GM19372 (cell line): ENCODE results near the gene SLC35C1.
A peak's percentile ranks its signal among the peaks of the same experiment; 100 is the strongest.
"Not testable (repeated sequence)": the region's sequence is repeated elsewhere in the genome, so short reads cannot be mapped to it uniquely, and the experiment has no call there.

Source experiments
- ATAC-seq: cut with Tn5 transposase; IDR thresholded peaks from one replicate; pipeline ENCODE4 v1.9.1; 2021; ENCODE audit warnings: mild to moderate bottlenecking, low read depth, moderate library complexity; ENCODE audit not compliant: unreplicated experiment

The SLC35C1 gene

DNA sequence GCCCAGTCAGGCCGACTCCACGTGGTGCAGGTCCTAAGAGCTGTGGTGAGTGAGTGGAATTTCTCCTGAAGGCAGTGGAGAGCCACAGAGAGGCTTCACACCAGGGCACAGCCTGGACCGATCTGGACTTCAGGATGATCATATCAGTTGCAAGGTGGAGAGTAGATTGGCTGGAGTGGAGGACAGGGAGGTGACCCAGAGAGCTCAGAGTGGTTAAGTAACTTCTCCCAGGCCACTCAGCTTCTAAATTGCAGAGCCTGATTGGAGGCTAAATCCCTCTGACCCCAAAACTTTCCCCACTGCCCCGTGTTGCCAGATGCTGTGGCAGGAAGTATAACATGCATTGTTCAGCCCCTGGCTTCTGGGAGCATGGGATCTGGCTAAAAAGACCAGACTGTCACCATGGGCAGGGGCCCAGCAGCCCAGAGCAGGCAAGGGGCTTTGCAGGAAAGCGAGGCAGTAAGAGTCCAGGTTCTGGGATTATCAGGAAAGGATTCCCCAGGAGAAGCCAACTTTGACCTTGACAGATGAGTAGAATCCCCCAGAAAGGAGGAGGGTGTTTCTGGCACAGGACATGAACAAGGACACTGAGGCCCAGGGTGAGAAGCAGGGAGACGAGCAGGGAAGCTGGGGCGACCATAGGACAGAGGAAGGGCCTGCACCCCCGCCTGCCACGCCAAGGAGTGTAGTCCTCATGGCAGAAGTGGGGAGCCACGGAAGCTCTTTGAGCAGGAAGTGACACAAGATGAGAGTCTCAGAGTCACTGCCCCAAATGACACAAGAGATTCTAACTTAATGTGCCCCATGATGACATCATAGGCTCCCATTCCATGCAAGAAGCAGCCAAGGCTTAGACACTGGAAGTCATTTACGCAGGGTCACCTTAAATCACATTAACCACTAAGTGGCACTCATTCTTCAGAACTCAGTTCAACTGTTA, 4.8 kb downstream of the SLC35C1 start:
- ATAC-seq, result no peak

DNA sequence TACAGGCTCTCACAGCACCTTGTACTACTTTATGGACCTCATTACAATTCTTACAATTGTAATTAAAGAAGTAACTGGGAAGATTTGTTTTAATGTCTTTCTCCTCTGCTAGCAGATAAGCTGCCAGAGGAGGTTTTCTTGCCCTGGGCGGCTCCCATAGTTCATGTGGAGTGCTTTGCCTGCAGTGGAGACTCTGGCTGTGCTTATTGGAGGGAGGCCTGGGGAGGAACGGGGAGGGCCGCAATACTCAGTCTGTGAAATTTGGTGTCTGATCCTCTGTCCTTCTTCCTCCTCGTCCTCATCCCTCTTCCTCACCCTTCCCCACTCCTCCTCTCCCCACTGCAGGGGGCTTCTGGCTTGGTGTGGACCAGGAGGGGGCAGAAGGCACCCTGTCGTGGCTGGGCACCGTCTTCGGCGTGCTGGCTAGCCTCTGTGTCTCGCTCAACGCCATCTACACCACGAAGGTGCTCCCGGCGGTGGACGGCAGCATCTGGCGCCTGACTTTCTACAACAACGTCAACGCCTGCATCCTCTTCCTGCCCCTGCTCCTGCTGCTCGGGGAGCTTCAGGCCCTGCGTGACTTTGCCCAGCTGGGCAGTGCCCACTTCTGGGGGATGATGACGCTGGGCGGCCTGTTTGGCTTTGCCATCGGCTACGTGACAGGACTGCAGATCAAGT, 5.6 kb downstream of the SLC35C1 start:
- no peak for ATAC-seq

DNA sequence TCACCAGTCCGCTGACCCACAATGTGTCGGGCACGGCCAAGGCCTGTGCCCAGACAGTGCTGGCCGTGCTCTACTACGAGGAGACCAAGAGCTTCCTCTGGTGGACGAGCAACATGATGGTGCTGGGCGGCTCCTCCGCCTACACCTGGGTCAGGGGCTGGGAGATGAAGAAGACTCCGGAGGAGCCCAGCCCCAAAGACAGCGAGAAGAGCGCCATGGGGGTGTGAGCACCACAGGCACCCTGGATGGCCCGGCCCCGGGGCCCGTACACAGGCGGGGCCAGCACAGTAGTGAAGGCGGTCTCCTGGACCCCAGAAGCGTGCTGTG, 6.1 kb downstream of the SLC35C1 start:
- ATAC-seq, result no peak

DNA sequence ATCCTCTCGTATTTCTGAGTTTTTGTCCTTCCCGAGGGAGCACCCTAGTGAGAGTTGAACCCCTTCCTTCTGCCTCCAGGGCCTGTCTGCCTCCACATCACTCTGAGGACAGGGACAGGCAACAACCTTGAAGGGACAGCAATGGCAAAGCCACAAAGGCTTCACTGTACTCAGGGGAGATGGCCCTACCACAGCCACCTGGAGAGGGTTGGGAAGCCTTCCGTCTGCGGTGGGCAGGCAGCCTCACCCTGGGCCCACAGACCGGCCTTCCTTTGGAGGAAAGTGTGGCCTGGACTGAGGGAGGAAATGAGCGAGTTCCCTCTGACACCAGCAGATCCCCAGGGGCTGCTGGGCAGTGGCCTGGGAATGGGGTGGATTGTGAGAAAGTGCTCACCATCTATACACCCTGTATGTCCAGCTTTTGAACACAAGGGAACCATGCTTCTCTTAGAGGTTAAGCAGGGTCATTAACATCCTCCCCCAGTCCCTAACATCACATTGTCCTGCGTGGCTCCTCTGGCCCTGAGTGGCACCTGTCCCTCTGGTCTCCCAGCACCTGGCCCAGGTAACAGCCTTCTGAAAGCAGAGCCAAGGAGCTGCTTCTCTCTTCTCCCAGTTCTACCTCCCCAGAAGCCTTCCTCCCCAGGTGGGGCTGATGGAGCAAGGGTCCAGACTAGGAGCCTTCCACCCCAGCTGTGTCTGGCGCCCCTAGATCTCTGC, 6.8 kb downstream of the SLC35C1 start:
- ATAC-seq, result no peak

DNA sequence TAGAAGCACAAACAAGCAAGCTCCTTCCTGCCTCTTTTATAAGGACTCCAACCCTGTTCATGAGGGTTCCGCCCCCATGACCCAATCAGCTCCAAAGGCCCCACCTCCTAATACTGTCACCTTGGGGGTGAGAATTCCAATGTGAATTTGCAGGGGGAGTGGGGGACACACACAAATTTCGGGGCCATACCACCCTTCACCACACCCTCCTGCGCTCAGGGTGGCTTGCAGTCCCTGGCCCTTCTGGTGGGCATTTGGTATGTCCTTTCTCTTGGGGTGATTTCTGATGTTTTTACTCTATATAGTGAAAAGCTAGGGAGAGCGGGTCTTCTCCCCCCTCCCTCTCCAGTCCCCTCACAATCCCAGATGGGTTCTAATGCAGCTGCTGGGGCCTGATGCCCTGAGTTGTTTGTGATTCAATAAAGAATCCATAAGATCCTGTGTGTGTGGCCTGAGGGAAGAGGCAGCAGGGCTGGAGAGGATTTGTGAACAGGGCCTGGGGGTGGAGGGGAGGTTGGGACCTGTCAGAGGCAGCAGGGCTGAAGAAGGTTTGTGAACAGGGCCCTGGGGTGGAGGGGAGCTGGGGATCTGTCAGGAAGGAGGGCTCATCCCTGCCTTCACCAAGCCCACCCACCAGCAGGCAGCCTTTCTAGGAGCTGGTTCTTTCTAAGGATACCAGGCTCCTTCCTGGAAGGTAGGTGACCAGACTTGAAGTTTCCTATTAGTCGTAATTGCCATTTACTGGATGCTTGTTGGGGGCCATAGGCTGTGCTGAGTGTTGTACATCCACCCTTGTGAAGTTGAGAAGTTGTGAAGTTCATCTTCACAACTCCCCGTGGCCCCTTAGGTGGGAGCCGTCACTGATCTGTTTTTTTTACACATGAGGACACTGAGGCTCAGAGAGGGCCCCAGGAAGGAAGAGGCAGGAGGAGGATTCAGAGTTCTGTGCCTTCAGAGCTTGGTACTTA, 7.9 kb downstream of the SLC35C1 start:
- no peak for ATAC-seq

DNA sequence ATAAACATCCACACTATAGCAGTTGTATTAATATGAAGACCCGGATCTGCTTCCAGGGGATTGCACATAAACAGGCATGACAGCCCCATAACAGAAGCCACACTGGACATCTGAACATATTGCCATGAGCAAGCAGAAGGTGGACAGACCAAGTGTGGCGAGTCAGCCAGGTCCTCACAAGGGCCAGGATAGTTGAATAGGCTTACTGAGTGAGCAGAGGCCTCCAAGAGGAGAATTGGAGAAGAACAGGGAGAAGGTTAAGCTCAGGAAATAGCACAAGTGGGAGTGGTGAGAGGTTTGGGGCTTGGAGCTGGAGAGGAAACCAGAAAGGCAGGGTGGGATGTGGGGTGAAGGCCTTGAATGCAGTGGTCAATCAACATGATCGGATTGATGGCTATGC, 10.8 kb downstream of the SLC35C1 start:
- ATAC-seq, result no peak

DNA sequence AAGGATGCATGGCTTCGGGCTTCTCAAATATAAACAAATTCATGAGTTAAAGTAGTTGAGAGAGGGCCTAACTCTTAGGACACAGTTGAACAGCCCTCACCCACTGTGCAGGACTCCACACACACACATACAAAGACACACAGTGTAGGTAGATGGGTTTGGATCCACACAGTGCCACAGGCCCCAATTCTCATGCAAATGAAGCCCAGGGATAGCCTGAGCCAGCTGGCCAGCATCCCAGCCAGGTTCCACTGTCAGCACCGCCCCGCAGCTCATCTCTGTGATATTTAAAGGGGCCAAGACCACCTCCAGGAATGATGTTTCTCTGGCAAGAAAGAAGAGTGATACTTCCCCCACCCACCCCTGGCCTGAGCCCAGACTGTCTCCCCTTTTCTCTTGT, 11.7 kb downstream of the SLC35C1 start:
- no peak for ATAC-seq

DNA sequence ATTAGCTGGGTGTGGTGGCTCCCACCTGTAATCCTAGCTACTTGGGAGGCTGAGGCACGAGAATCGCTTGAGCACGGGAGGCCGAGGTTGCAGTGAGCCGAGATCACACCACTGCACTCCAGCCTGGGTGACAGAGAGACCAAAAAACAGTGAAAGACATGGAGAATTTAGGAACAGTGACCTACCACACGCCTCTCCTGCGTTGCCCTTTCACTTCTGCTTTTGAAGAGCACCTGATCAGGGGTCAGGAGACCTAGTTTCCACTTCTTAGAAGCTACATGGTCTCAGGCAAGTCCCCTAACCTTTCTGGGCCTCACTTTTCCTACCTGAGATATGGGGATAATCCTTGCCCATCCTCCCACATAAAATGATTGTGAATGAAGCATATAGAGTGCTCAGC, 12.2 kb downstream of the SLC35C1 start:
- ATAC-seq, result peak; percentile 90

DNA sequence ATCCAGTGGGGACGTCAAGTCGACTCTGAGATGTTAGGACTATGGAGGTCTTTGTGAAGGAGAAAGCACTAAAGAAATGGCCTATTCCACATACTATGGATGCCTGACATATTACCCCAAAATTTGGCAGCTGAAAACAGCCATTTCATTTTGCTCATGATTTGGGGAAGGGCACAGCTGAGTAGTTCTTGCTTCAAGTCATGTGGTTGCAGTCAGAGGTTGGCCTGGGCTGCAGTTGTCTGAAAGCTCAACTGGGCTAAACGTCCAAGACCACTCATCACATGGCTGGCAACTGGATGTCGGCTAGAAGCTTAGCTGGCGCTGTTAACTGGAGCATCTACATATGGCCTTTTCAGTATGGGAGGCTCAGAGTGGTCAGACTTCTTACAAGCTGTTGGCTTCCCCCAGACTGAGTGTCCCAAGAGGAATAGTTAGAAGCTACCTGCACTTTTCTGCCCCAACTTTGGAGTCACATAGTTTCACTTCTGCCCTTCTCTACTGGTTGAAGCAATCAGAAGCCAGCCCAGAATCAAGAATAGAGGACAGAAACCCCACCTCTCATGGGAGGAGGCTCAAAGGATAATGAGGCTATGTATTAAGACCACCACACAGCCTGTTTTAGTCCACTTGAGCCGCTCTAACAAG, 14.1 kb downstream of the SLC35C1 start:
- no peak for ATAC-seq

DNA sequence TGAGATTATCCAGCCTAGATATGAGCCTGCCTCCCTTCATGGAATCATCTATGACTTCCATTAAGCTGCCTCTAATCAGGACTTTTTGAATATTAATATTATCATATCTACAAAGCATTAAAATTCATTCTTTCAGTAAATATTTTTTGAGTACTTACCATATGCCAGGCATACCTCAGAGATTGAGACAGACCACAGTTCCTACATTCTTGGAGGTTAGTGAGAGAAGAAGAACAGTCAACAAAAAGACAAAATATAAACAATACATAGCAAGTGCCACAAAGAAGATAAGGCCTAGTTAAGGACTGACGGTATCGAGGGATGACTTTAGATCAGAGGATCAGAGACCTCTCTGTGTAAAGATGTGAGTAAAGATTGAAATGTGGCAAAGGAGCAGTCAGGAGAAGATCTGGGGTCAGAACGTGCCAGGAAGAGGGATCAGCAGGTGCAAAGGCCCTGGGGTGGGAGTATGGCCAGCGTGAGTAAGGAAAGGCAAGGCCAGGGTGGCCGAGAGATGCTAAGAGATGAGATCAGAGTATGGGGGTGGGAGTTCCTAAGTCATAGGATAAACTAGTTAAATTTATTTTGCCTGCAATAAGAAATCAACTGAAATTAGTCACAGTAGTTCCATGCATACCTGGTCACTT, 15.4 kb downstream of the SLC35C1 start:
- ATAC-seq, result no peak

DNA sequence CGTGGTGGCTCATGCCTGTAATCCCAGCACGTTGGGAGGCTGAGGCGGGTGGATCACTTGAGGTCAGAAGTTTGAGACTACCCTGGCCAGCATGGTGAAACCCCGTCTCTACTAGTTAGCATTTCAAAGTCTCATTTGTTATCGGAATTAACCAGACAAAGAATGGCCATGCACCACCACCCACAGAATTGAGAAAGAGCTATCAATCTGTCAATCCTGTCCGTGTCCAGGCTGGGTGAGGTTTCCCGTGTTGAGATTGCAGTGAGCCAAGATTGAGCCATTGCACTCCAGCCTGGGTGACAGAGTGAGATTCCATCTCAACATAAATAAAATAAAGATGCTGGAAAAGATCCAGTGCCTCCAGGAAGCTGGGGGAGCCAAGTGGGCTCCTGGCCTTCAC, 21.5 kb downstream of the SLC35C1 start:
- ATAC-seq, result not testable (repeated sequence)

DNA sequence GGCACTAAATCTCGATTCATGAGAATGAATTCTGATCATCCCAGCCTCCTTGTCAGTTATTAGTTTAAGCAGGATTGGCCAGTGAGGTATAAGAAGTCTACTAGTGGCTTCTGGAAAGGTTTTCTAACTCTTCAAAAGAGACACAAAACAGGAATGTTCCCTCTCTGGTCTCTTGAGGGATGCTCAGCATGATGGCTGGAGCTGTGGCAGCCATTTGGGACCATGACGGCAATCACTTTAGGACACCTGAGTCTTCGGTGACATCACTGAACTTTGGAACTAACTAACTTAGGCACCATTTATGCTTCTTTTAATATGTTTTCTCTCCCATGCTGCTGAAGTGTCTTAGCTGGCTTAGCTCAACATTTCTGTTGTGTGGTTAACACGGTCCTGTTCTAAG, 22.2 kb downstream of the SLC35C1 start:
- ATAC-seq, result no peak

DNA sequence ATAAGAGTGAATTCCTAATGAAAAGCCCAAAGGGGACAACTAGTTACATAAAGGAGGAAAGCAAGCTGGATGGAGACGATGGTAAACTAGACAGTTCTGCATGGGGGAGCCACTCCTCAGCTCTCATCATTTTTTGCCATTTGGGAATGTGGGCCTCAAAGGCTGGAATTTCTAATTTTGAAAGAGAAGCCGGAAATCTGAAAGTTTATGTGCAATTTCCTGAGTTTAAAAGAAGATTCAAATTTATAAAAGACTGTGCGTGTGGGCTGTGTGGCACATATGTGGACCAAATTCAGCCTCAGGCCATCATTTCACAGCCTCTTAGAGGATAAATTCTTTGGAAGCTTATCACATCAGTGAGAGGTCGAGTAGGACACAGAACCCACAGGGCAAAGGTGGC, 24.0 kb downstream of the SLC35C1 start:
- no peak for ATAC-seq

DNA sequence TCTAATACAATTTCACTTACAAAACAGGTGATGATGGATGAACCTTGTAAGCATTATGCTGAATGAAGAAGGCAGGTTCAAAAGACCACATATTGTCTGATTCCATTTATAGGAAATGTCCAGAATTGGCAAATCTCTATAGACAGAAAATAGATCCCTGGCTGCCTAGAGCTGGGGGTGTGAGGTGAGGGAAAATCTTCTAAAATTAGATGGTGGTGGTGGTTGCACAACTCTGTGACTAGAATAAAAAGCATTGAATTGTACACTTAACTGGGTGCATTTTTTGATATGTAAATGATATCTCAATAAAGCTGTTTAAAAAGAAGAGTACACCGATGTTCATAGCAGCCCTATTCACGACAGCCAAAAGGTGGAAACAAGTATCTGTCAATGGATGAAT, 25.6 kb downstream of the SLC35C1 start:
- ATAC-seq, result no peak

DNA sequence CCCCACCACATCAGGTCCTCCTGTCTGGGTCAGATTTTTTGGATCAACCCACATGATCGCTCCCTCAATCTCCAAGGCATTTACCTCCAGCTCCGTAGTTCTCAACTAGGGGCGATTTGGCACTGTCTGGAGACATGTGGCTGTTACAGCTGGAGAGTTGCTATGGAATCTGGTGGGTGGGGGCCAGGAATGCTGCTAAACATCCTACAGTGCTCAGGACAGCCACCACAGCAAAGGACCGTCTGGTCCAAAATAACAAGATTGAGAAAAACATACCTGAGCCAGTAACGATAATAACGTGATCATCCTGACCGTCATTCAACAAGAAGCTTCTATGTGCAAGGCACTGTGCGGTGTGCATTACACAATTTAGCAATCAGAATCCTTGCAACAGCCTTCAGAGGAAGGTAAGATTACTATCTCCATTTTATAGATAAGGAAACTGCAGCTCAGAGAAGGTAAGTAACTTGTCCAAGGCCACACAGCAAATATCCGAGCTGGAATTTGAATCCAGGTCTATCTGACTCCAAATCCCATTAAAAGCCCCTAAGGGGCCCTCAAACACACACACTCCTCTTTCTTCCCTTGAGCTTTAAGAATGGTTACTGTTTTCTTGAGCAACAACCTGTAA, 28.0 kb downstream of the SLC35C1 start:
- ATAC-seq, result no peak

DNA sequence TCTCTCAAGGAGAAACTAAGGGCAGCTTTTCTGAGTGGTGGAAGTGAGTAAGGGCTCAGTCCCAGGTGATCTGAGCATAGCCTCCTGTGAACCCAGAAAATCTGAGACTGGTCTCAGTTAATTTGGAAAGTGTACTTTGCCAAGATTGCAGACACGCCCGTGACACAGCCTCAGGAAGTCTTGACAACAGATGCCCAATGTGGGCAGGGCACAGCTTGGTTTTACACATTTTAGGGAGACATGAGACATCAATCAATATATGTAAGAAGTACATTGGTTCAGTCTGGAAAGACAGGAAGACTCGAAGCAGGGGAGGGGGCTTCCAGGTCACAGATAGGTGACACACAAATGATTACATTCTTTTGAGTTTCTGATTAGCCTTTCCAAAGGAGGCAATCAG, 28.8 kb downstream of the SLC35C1 start:
- no peak for ATAC-seq

DNA sequence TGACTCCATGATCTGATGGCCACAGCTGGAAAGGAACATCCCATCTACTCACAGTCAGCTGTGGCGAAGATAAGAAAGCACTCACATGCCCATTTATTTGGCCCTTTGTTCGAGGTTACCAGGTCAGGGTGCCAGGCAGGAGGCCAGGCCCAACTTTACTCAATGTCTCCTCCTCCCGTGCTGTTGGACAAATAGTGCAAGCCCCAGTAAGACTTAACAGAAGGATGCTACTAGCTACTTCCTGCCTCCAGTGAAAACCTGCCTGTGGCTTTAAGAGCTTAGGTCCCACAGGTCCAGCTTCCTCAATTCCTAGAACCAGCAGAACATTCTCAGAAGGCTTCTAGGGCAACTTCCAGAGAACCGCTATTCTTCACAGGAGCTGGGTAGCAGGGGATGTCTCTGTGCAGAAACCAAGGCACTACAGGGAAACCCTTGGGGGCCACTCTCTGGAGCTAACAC, 29.4 kb downstream of the SLC35C1 start:
- ATAC-seq, result no peak

DNA sequence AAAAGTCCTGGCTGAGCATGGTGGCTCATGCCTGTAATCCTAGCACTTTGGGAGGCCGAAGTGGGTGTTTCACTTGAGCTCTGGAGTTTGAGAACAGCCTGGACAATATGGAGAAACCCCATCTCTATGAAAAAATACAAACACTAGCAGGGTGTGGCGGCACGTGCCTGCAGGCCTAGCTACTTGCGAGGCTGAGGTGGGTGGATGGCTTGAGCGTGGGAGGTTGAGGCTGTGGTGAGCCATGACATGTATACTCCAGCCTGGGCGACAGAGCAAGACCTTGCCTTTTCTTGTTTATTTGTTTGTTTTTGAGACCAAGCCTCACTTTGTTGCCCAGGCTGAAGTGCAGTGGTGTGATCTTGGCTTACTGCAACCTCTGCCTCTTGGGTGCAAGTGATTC, 34.3 kb downstream of the SLC35C1 start:
- no peak for ATAC-seq

DNA sequence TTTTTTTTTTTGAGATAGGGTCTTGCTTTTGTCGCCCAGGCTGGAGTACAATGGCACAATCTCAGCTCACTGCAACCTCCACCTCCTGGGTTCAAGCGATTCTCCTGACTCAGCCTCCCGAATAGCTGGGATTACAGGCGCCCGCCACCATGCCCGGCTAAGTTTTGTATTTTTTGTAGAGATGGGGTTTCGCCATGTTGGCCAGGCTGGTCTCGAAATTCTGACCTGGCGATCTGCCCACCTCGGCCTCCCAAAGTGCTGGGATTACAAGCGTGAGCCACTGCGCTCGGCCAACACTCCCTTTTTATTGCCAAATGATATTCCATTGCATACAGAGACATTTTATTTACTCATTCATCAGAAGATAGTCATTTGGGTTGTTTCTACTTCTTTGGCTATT, 35.3 kb downstream of the SLC35C1 start:
- ATAC-seq, result not testable (repeated sequence)
